GM19397 (cell line): ENCODE results near the gene PPIL4.
A peak's percentile ranks its signal among the peaks of the same experiment; 100 is the strongest.

Experiments
- ATAC-seq: cut with Tn5 transposase; IDR thresholded peaks from one replicate; pipeline ENCODE4 v1.9.1; 2021; ENCODE audit warnings: mild to moderate bottlenecking, moderate library complexity; ENCODE audit not compliant: unreplicated experiment

PPIL4 gene

GRCh38 chr6:149484733-149485700, 60.8 kb downstream of the PPIL4 start, which contains the start of gene ZC3H12D:
Gene ZC3H12D, minus strand, starts transcription at chr6:149485014. Its CDS starts 10,471 bp downstream, at chr6:149474543.
- peak; percentile 35 for ATAC-seq

- no peak for ATAC-seq
Measured at GRCh38 chr6:149483849-149484655, 61.8 kb downstream of the PPIL4 start.

- ATAC-seq, result no peak
Measured at GRCh38 chr6:149483334-149483725, 62.5 kb downstream of the PPIL4 start.

- ATAC-seq, result no peak
Measured at GRCh38 chr6:149482545-149483333, 63.1 kb downstream of the PPIL4 start.

- ATAC-seq, result no peak
Measured at GRCh38 chr6:149480502-149481280, 65.2 kb downstream of the PPIL4 start.

- no peak for ATAC-seq
Measured at GRCh38 chr6:149478631-149479314, 67.1 kb downstream of the PPIL4 start.

- ATAC-seq, result no peak
Measured at GRCh38 chr6:149477544-149477943, 68.3 kb downstream of the PPIL4 start.

GRCh38 chr6:149476789-149477455, 68.9 kb downstream of the PPIL4 start:
- ATAC-seq, result no peak

GRCh38 chr6:149474108-149474935, 71.5 kb downstream of the PPIL4 start:
- ATAC-seq, result no peak

GRCh38 chr6:149473080-149474052, 72.5 kb downstream of the PPIL4 start:
- no peak for ATAC-seq

- ATAC-seq, result no peak
Measured at GRCh38 chr6:149472241-149472640, 73.6 kb downstream of the PPIL4 start.

- peak; percentile 30 for ATAC-seq
Measured at GRCh38 chr6:149471801-149472200, 74.0 kb downstream of the PPIL4 start.

GRCh38 chr6:149470948-149471347, 74.9 kb downstream of the PPIL4 start:
- no peak for ATAC-seq

GRCh38 chr6:149468179-149468578, 77.7 kb downstream of the PPIL4 start:
- ATAC-seq, result no peak

GRCh38 chr6:149467265-149467664, 78.6 kb downstream of the PPIL4 start:
- ATAC-seq, result no peak

- ATAC-seq, result no peak
Measured at GRCh38 chr6:149464411-149464810, 81.4 kb downstream of the PPIL4 start.

- no peak for ATAC-seq
Measured at GRCh38 chr6:149463781-149464180, 82.1 kb downstream of the PPIL4 start.
